HEK293 (cell line): Measurements from ENCODE around the gene AGAP1.

Experiments
- EGR2 ChIP-seq: fragments of 450-650 bp; formaldehyde crosslinking; IDR thresholded peaks from 2 replicates; pipeline ENCODE4 v1.5.1; 2016; ENCODE audit warnings: low read depth, missing biosample characterization, missing genetic modification characterization
- MYNN ChIP-seq: fragments of 450-650 bp; formaldehyde crosslinking; IDR thresholded peaks from 2 replicates; pipeline ENCODE4 v1.5.1; 2016; ENCODE audit warnings: missing biosample characterization, missing genetic modification characterization, borderline replicate concordance
- ZBTB8A ChIP-seq: fragments of 450-650 bp; formaldehyde crosslinking; IDR thresholded peaks from 2 replicates; pipeline ENCODE4 v1.5.1; 2016; ENCODE audit warnings: missing biosample characterization, missing genetic modification characterization
- TF ChIP-seq, protein P1 (sequence below): fragments of 450-650 bp; formaldehyde crosslinking; IDR thresholded peaks from 2 replicates; pipeline ENCODE4 v1.5.1; 2016; ENCODE audit warnings: missing biosample characterization, missing genetic modification characterization
- TF ChIP-seq, protein P2 (sequence below): fragments of 450-650 bp; formaldehyde crosslinking; IDR thresholded peaks from 2 replicates; pipeline ENCODE4 v1.5.1; 2016; ENCODE audit warnings: missing biosample characterization, missing genetic modification characterization

DNA sequence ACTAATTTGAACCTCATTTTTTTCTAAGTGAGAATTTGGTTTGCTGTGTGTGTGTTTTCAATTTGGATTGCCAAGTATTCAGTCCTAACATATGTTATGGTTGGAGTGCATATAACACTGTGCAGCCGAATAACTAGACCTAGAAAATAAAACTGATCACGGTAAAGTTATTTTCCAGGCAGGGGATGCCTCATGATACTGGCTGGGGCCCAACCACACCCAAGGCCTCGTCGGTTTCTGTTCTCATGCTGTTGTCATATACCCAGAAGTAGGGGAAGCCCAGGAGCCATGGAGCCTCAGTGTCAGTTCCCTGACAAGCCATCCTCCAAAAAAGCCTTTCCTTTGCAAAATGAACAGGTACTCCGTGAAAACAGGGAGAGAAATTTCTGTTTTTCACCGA, 514.2 kb downstream of the AGAP1 start:
- TF ChIP-seq, protein P1, sequence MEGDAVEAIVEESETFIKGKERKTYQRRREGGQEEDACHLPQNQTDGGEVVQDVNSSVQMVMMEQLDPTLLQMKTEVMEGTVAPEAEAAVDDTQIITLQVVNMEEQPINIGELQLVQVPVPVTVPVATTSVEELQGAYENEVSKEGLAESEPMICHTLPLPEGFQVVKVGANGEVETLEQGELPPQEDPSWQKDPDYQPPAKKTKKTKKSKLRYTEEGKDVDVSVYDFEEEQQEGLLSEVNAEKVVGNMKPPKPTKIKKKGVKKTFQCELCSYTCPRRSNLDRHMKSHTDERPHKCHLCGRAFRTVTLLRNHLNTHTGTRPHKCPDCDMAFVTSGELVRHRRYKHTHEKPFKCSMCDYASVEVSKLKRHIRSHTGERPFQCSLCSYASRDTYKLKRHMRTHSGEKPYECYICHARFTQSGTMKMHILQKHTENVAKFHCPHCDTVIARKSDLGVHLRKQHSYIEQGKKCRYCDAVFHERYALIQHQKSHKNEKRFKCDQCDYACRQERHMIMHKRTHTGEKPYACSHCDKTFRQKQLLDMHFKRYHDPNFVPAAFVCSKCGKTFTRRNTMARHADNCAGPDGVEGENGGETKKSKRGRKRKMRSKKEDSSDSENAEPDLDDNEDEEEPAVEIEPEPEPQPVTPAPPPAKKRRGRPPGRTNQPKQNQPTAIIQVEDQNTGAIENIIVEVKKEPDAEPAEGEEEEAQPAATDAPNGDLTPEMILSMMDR (tag by site-specific recombination): no peak
- TF ChIP-seq, protein P2, sequence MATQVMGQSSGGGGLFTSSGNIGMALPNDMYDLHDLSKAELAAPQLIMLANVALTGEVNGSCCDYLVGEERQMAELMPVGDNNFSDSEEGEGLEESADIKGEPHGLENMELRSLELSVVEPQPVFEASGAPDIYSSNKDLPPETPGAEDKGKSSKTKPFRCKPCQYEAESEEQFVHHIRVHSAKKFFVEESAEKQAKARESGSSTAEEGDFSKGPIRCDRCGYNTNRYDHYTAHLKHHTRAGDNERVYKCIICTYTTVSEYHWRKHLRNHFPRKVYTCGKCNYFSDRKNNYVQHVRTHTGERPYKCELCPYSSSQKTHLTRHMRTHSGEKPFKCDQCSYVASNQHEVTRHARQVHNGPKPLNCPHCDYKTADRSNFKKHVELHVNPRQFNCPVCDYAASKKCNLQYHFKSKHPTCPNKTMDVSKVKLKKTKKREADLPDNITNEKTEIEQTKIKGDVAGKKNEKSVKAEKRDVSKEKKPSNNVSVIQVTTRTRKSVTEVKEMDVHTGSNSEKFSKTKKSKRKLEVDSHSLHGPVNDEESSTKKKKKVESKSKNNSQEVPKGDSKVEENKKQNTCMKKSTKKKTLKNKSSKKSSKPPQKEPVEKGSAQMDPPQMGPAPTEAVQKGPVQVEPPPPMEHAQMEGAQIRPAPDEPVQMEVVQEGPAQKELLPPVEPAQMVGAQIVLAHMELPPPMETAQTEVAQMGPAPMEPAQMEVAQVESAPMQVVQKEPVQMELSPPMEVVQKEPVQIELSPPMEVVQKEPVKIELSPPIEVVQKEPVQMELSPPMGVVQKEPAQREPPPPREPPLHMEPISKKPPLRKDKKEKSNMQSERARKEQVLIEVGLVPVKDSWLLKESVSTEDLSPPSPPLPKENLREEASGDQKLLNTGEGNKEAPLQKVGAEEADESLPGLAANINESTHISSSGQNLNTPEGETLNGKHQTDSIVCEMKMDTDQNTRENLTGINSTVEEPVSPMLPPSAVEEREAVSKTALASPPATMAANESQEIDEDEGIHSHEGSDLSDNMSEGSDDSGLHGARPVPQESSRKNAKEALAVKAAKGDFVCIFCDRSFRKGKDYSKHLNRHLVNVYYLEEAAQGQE (tag by site-specific recombination): no peak
- TF ChIP-seq EGR2 (tag by site-specific recombination) (no peak), ZBTB8A (tag by site-specific recombination) (no peak), MYNN (tag by site-specific recombination) (no peak)
